GM12873 (cell line): ENCODE results near the gene IST1.

Experiments used
- CTCF ChIP-seq: IDR thresholded peaks from 2 replicates; pipeline ENCODE4 v1.5.1; 2012; ENCODE audit warnings: low read depth, mild to moderate bottlenecking, moderate library complexity, low read length, control low read depth; ENCODE audit not compliant: insufficient read depth; ENCODE audit errors: missing control alignments

Gene IST1

GRCh38 chr16:71969353-71969752 lies 74.0 kb downstream of the IST1 start:
- no peak for TF ChIP-seq CTCF

GRCh38 chr16:71971571-71971970 lies 76.2 kb downstream of the IST1 start:
- TF ChIP-seq CTCF, result no peak

GRCh38 chr16:71972356-71972755 lies 77.0 kb downstream of the IST1 start:
- no peak for TF ChIP-seq CTCF

- TF ChIP-seq CTCF, result no peak
Measured at GRCh38 chr16:71973001-71973400, 77.7 kb downstream of the IST1 start.

- TF ChIP-seq CTCF, result no peak
Measured at GRCh38 chr16:71974068-71974818, 78.9 kb downstream of the IST1 start.
